PC-3 (cell line): ENCODE results near the gene ALKBH2.

Source experiments
- EZH2 ChIP-seq: fragments of 300-600 bp; sonication (generic); IDR thresholded peaks from one replicate; pipeline ENCODE4 v1.6.1; 2017; ENCODE audit warnings: antibody characterized with exemption, mild to moderate bottlenecking, low read length; ENCODE audit not compliant: unreplicated experiment
- TF ChIP-seq, protein P1 (sequence below): fragments of 300-600 bp; sonication (generic); conservative IDR thresholded peaks from 2 replicates; pipeline ENCODE4 v1.5.1; 2017; ENCODE audit warnings: antibody characterized with exemption, low read depth, mild to moderate bottlenecking, low read length

DNA sequence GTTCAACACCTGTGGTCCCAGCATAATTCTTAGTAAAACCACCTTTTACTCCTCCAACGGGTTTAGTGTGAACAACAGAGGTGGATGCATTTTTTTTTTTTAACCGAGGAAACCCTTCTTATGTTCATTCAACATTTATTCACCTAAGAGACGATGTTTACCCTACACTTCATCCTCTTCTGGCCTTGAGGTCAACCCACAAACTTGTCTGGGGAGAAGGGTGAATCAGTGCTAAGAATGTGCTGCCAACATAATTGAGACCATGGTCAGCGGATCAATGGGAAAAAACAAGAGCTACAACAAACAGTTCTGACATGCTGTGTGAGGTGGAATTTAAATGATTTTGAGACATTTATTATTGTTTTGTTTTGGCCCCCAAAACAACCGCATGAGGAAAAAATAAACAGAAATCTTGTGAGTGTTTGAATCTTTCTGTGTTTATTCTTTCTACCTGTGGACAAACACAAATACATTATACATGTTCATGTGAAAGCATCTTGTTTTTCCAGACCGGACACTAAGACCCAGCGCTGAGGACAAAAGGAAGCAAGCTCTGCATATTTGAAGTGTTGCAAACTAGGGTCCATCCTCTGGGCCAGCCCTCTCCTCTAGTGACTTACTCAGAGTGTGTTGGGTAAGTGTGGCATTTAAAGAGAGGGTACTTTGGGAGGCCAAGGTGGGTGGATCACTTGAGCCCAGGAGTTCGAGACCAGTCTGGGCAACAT, 46.0 kb downstream of the ALKBH2 start:
- TF ChIP-seq, protein P1, sequence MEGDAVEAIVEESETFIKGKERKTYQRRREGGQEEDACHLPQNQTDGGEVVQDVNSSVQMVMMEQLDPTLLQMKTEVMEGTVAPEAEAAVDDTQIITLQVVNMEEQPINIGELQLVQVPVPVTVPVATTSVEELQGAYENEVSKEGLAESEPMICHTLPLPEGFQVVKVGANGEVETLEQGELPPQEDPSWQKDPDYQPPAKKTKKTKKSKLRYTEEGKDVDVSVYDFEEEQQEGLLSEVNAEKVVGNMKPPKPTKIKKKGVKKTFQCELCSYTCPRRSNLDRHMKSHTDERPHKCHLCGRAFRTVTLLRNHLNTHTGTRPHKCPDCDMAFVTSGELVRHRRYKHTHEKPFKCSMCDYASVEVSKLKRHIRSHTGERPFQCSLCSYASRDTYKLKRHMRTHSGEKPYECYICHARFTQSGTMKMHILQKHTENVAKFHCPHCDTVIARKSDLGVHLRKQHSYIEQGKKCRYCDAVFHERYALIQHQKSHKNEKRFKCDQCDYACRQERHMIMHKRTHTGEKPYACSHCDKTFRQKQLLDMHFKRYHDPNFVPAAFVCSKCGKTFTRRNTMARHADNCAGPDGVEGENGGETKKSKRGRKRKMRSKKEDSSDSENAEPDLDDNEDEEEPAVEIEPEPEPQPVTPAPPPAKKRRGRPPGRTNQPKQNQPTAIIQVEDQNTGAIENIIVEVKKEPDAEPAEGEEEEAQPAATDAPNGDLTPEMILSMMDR = no peak
- TF ChIP-seq EZH2 = no peak
